ENCODE data around the gene FAM107B. TPM values are rescaled to one million over a fixed set of nuclear protein-coding genes. Genes with fewer than 3 reads are reported as not detected.

FAM107B gene
- total and polyA plus RNA-seq, 2 donors (not counting 3 experiments of a cell fraction or from before 2014, with no cell fraction given): 39.2 to 176 TPM

GRCh38 chr10:14592026-14592425 is 182.7 kb downstream of the FAM107B start:
- Histone ChIP-seq H4K20me1 (replicated peaks; ENCODE audit: control insufficient read depth, extremely low read depth, insufficient read depth, low read length) (peaks cover 4% of the 10 kb centered on the region), H3K9ac (replicated peaks; ENCODE audit: extremely low read depth, insufficient read depth, low read length) (no peak overlapping the region), H3K9me3 (replicated peaks; ENCODE audit: control insufficient read depth, insufficient read depth, low read length) (no peaks in the 10 kb centered on the region), H3K36me3 (ENCODE audit: control insufficient read depth in 2 of 2, extremely low read depth in 1 of 2, insufficient read depth in 2 of 2, low read length in 2 of 2) (peaks cover 4 to 9% of the 10 kb centered on the region in 2 experiments), H3K4me2 (ENCODE audit: insufficient read depth, low read length) (no peak overlapping the region), H3K9me1 (replicated peaks; ENCODE audit: control insufficient read depth, extremely low read depth, insufficient read depth, low read length) (no peaks in the 10 kb centered on the region), H2AFZ (ENCODE audit: low read depth, low read length) (no peak overlapping the region), H3K27me3 (ENCODE audit: control insufficient read depth in 2 of 2, insufficient read depth in 2 of 2, low read length in 2 of 2) (no peaks in the 10 kb centered on the region), H3K4me3 (replicated peaks in 1 of 3; ENCODE audit: insufficient read depth in 1 of 3, low read depth in 1 of 3, low read length in 3 of 3) (no peak overlapping the region), H3K4me1 (ENCODE audit: control insufficient read depth, extremely low read depth, insufficient read depth, low read length) (peaks cover 32% of the 10 kb centered on the region), H3K27ac (ENCODE audit: insufficient read depth, low read depth, low read length) (no peak overlapping the region), H3K79me2 (ENCODE audit: control insufficient read depth, insufficient read depth, low read length) (peaks cover 83% of the 10 kb centered on the region)
- DNase-seq (ENCODE audit: low read depth, low spot score): no peak
- no peak for FAIRE-seq
- ChIA-PET CTCF (interaction anchor here (1.4 kb wide), 1 partner anchor 232 kb away, joined by 4 read pairs; no protein-coding TSS in a partner anchor), POLR2A (interaction anchor here (0.9 kb wide), 1 partner anchor 9 kb away, joined by 3 read pairs; no protein-coding TSS in a partner anchor)
- TF ChIP-seq GATA2 (IDR thresholded peaks at IDR 0.05; ENCODE audit: insufficient read depth, insufficient read length, low read depth, low read length): no peak
- no peak for TF ChIP-seq POLR2AphosphoS5 (IDR thresholded peaks at IDR 0.05; ENCODE audit: insufficient read depth, low read depth, low read length)
- no peak for TF ChIP-seq POLR2A (IDR thresholded peaks at IDR 0.05; ENCODE audit: low read depth, low read length)
- TF ChIP-seq, protein P1, sequence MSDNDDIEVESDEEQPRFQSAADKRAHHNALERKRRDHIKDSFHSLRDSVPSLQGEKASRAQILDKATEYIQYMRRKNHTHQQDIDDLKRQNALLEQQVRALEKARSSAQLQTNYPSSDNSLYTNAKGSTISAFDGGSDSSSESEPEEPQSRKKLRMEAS (IDR thresholded peaks at IDR 0.05; ENCODE audit: insufficient read depth, insufficient read length): no peak
- no peak for TF ChIP-seq EZH2 (IDR thresholded peaks at IDR 0.05; ENCODE audit: borderline replicate concordance, low read depth, low read length, severe bottlenecking)
- no peak for TF ChIP-seq CTCF (IDR thresholded peaks at IDR 0.05; ENCODE audit: extremely low read depth in 1 of 2, insufficient read depth in 1 of 2, low read depth in 1 of 2, low read length in 2 of 2)
- TF ChIP-seq FOS (IDR thresholded peaks at IDR 0.05; ENCODE audit: borderline replicate concordance, insufficient read depth, low read length): no peak
- no peak for TF ChIP-seq MYC (IDR thresholded peaks at IDR 0.05; ENCODE audit: low read depth, low read length)
- no peak for TF ChIP-seq JUN (IDR thresholded peaks at IDR 0.05; ENCODE audit: borderline replicate concordance, insufficient read depth, insufficient read length, low read depth)
- intact Hi-C loops (cut with micrococcal nuclease) (no loop called here), dilution Hi-C loops (cut with MboI; ENCODE audit: extremely low pct_ligation_motif_present, low sequenced_read_pairs) (no loop called here)
- no TSS peak for BruUV-seq (replicated peaks)

Measured in endothelial cell of umbilical vein (primary cell).